ENCODE results near the gene PPP3CB. TPM values are rescaled to one million over a fixed set of nuclear protein-coding genes. Genes with fewer than 3 reads are reported as not detected.

Gene PPP3CB
- total and polyA plus RNA-seq, 11 donors, result 29.0 to 77.1 (median 62.3) TPM

- no peaks in the 10 kb centered on the region for H3K27me3 ChIP-seq
- DNase-seq (peak in 1 of 5 donors; percentile 27), ATAC-seq (peak in 3 of 4 donors; percentile 4 to 35 (median 31))
- peak overlapping the region; percentile 92 to 98 (median 95) for H3K27ac ChIP-seq
- H3K36me3 ChIP-seq, result peaks cover 0 to 3% (median 0%) of the 10 kb centered on the region in 9 donors
- TF ChIP-seq POLR2A (IDR thresholded peaks at IDR 0.05), result no peak
- no peak for TF ChIP-seq CTCF (IDR thresholded peaks at IDR 0.05)
- no peaks in the 10 kb centered on the region for H3K9me3 ChIP-seq
- intact Hi-C loops (cut with DNase I), result loop anchor here in 2 of 10 donors (5.0 to 10.0 kb wide), 3 partner anchors 82 to 161 kb away; partner anchors contain the start of genes PPP3CB (in 2 of the 2) and MRPS16 (in 1 of the 2)
- 0 to 2% (median 1%) methylated on average over 9 of the region's 9 CpGs for WGBS, 4 donors
- peak overlapping the region; percentile 67 to 99 (median 89) for H3K4me3 ChIP-seq
- peaks cover 0 to 45% (median 27%) of the 10 kb centered on the region in 12 donors for H3K4me1 ChIP-seq
Observed at GRCh38 chr10:73413108-73413527, 82.7 kb downstream of the PPP3CB start.

- 92 to 98% (median 96%) methylated on average over 1 of the region's 1 CpG for WGBS, 4 donors
- H3K27me3 ChIP-seq, result no peaks in the 10 kb centered on the region
- TF ChIP-seq POLR2A (IDR thresholded peaks at IDR 0.05), result no peak
- TF ChIP-seq CTCF (IDR thresholded peaks at IDR 0.05), result no peak
- H3K4me3 ChIP-seq, result no peak overlapping the region
- DNase-seq, result no peak
- peaks cover 0 to 52% (median 34%) of the 10 kb centered on the region in 12 donors for H3K4me1 ChIP-seq
- peaks cover 0 to 17% (median 6%) of the 10 kb centered on the region in 9 donors for H3K36me3 ChIP-seq
- H3K9me3 ChIP-seq, result no peaks in the 10 kb centered on the region
- H3K27ac ChIP-seq, result no peak overlapping the region
- ATAC-seq, result no peak
- intact Hi-C loops (cut with DNase I), result loop anchor here in 2 of 10 donors (5.0 to 10.0 kb wide), 3 partner anchors 84 to 159 kb away; partner anchors contain the start of genes PPP3CB (in 2 of the 2) and MRPS16 (in 1 of the 2)
Observed at GRCh38 chr10:73410897-73411296, 84.9 kb downstream of the PPP3CB start.

DNA sequence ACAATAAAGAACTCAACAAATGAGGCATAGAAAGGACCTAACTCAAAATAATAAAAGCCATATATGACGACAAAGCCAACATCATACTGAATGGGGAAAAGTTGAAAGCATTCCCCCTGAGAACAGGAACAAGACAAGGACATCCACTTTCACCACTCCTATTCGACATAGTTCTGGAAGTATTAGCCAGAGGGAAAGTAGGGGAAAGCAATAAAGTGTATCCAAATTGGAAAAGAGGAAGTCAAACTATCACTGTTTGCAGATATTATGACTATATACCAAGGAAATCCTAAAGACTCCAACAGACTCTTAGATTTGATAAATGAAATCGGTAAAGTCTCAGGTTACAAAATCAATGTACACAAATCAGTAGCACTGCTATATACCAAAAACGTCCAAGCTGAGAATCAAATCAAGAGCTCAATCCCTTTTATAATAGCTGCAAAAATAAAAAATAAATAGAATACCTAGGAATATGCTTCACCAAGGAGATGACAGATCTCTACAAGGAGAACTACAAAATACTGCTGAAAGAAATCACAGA lies 86.8 kb downstream of the PPP3CB start:
- no peak for DNase-seq

More for the DNA sequence above, 86.8 kb downstream of the PPP3CB start:
- Histone ChIP-seq H3K4me3 (no peak overlapping the region), H3K27me3 (no peaks in the 10 kb centered on the region), H3K4me1 (peaks cover 0 to 55% (median 32%) of the 10 kb centered on the region in 12 donors), H3K36me3 (peaks cover 0 to 17% (median 6%) of the 10 kb centered on the region in 9 donors), H3K27ac (no peak overlapping the region), H3K9me3 (no peaks in the 10 kb centered on the region)
- TF ChIP-seq POLR2A (IDR thresholded peaks at IDR 0.05) (no peak), CTCF (IDR thresholded peaks at IDR 0.05) (no peak)
- WGBS, 4 donors, result 69 to 83% (median 77%) methylated on average over 4 of the region's 4 CpGs
- intact Hi-C loops (cut with DNase I), result no loop called here
- no peak for ATAC-seq

Data from heart left ventricle (tissue), 16 donors.